NCI-H2029 treated with DMSO at 0.1 percent for 48 hours (cell line): ENCODE data around the gene BMX.
A peak's percentile ranks its signal among the peaks of the same experiment; 100 is the strongest.

Experiments used
- DNase-seq: peaks from one replicate; lab custom pipeline; 2025; lab: John Stamatoyannopoulos, UW

Gene BMX

DNA sequence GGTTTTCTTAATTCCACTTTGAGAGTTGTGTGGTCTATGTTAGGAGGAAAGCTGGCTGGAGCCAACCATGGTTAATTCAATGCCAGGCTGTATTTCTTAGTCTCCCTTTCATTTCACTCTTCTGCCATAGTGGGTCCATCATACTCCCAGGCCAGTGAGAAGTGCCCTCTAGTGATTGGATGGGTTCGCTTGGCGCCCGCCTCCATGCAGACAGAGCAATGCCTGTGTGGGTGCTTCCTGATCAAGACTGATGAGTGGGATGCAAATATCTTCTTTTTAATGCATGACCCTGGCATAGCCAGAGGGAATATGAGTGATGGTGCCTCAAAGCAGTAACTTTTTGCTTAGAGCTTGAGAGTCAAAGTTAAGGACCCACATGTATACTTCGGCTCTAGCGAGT lies 6.4 kb downstream of the BMX start:
- DNase-seq: no peak

DNA sequence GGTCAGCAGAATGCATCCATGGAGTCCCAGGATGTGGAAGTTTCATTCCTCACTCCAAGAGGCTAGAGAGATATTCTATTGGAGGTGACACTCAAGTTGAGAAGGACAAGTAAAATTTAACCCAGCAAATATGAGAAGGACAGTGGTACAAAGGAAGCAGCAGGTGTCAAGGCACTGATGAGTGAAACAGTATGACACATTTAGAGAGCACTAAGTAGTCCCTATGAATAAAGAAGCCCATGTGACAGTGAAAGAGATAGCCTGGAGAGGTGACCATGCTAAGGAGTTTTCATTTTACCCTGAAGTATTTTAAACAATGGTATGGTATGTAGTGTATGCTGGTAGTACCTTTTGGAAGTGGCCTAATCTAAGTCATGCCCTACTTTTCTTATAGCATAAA lies 9.2 kb downstream of the BMX start:
- DNase-seq: no peak

DNA sequence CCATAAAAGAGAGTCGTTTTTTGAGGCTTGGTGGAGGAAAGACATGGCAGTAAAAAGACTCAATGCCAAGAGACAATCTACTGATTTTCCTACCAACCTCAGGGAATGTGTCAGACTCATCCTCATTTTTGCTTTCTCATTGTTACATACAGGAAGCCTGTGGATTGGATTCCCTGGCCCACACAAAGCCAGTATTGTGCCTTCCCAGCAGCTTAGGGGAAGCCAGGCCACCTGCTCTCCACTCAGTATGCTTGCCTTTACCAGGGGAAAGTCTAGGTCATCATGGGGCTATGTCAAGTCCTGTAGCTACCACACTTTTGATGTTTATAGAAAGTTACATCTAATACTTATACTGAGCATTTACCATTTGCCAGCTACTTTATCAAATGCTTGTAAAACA lies 11.0 kb downstream of the BMX start:
- no peak for DNase-seq

DNA sequence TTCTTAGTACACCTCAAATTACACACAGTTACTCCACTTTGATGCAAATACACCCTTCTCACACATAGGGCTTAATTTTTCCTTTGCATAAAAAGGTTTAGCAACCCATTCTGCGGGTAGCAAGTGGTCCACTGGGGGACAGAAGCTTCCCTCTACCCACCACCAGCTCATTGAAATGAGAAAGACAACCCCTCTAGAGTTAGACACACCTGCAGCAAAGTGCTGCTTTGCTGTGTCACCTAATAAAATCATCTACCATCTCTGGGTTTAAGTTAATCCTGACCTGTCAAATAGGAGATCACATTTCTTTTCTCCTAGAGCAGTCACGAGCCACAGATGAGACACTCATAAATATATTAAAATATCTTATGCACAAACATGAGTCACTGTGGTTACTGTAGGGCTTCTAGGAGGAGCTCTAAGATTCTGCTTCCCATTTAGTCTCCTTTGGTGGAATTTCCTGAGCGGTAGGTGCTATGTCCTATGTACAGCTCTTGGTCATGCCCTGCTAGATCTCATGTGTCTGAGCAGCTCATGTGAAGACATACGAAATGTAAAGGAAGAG lies 11.9 kb downstream of the BMX start:
- no peak for DNase-seq

DNA sequence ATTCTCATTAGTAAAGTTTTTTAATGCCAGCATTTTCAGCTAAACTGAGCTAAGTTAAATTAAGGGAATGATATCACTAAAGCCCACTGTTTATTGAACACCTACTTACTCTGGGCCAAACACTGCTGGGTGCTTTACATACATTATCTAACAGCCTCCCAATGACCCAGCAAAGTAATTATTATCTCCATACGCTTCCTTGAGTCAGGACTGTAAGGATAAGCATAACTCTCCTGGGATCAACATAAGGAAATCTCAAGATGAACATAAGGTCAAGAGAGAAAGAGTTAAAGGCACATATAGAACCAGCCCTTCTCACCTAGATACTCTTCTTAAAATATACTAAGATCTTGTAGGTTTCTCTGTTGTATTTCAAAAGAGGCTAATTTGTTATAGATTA lies 13.7 kb downstream of the BMX start:
- no peak for DNase-seq

DNA sequence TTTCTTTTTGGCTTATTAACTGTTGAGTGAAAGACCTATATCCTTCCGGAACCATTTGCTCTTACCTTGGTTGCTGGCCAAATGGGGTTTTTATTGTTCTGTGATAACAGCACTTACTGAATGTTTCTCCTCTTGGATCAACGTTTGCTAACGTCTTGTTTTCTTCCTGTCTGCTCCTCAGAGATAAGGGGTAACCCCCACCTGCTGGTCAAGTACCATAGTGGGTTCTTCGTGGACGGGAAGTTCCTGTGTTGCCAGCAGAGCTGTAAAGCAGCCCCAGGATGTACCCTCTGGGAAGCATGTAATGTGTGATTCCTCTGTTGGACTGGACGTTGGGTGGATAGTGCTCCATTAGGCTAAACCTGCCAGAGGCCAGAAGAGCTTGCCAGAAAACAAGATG lies 15.3 kb downstream of the BMX start:
- no peak for DNase-seq

DNA sequence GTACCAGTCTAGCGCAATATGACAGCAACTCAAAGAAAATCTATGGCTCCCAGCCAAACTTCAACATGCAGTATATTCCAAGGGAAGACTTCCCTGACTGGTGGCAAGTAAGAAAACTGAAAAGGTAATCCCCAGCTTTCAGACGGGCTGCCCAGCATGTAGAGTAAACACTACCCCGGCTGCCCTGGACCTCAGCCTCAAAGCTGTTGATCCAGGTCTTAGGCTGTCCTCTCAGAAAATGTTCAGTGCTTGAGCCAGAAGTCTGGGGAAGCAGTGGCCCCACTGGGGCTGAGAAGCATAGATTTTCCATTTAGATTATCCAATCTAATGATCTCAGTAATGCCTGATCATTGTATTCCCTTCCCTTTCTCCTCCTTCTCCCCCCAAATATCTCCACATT lies 21.9 kb downstream of the BMX start:
- DNase-seq: no peak

DNA sequence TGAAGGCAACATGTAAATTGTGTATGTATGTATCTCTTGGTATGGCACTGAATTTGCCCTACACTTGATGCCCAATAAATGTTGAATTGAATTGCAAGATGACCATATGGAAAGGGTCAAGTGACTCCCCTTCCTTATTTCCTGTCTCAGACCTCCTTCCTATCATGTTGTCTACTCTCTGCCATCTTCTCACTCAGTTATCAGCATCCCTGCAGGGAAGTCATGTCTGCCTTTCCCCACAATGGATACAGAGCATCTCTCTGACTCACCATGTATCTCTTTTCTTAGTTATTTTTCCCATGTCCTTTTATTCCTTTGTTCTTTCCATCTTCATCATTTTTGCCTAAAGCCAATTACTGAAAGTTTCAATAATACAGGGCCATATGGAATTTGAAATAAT lies 22.5 kb downstream of the BMX start:
- no peak for DNase-seq

DNA sequence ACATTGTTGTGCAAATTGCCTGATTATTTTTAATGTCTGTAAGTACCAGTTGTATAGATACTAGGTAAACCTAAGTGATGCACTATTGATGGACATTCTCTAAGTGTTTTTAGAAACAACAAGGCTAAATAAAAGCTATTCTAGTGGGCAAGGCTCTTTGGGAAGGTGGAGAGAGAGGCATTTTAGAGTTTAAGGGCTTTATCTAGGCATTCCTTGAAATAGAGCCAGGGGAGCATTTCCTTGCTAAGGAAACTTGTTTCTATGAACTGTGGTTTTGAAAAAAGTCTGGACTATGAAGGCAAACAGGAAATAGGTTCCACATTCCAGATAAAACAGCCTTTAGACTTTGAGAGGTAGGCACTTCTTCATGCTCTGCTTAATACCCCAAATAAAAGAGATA lies 23.8 kb downstream of the BMX start:
- DNase-seq: no peak

DNA sequence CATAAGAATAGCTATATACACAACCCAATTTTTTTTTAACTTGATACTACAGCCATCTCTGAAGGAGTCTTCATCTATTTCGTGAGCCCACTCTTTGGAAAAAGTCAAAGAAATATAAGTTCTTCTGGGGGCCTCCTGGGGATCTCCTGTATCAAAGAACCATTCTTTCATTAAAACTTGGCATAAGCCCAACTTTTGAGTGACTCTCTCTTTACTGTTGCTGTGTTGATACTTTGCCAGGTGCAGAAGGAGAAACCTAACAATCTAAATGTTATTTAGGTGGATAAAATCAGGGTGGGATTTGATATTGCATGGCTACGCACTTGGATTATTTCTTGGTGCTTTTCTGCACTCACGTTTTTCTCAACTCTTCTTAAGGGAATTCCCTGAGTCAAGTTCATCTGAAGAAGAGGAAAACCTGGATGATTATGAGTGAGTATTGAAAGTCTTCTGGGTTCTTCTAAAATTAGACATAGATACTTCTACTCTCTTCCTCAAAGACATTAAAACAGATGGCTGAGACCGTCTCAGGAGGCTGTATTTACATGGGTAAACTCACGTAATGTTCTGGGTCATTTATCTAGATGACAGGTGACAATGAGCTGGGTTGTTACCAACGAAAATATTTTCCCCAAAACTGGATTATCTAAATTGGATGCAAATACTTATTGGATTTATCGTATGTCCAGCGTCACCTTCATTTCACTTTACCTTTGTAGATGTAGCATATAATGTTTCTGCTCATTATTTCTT lies 25.2 kb downstream of the BMX start:
- peak; percentile 22 for DNase-seq

DNA sequence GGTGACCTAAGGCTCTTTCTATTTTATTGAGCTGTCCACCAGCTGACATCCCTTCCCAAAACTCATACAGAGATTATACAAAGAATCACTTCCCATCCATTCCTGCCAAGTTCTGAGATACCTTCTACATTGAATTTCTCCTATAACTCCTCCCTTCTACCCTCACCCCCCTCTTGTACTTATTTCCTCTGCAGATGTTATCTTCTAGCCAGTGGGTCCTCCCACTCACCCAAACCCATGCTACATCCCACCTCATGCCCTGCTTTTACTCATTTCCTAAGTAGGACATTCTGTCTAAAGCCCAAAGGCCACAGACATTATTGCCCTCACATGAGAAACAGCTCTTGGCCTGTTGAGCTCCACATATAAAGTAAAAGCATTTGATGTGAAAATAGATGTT lies 28.6 kb downstream of the BMX start:
- DNase-seq: no peak

DNA sequence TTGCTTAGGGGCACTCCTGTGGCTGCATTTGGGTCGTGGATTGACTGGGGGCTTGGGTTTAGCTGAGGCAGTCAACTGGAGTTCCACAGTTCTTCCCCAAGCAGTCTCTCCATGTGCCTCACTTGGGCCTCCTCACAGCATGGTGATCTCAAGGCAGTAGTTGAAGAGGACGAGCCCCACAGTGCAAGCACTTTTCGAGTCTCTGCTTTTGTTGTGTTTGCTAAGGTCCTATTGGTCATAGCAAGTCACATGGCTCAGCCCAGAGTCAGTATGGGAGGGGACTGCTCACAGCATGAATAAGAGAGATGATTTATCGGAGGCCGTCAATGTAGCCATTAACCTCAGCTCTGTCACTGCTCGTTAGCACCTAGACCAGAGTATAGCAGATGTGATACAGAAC lies 29.7 kb downstream of the BMX start:
- no peak for DNase-seq

DNA sequence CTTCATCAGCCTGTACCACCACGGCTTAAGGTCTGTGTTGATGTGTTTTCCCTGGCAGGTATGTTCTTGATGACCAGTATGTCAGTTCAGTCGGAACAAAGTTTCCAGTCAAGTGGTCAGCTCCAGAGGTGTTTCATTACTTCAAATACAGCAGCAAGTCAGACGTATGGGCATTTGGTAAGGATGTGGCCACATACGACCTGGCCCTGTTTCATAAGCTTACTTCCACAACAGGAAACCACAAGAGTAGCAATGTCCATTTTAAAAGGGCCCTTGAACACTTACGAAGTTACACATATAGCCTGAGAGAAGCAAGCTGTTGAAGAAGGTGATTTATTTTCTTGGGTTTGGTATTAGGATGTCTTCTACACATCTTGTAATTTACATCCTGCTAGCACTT lies 46.1 kb downstream of the BMX start:
- no peak for DNase-seq

DNA sequence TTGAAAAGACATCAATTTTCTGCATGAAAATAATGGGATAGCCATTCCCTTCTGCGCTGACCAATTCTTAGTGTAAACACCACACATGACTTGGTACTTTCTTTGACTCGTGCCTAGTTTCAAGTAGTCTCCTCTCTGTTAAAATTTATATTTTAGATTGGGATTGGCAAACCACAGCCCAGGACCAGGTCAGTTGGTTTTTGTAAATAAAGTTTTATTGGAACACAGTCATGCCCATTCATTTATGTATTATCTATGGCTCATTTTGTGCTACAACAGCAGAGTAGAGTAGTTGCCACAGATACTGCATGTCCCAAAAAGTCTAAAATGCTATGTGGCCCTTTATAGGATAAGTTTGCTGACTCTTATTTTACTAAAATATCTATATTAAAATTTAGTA lies 46.7 kb downstream of the BMX start:
- DNase-seq: no peak

DNA sequence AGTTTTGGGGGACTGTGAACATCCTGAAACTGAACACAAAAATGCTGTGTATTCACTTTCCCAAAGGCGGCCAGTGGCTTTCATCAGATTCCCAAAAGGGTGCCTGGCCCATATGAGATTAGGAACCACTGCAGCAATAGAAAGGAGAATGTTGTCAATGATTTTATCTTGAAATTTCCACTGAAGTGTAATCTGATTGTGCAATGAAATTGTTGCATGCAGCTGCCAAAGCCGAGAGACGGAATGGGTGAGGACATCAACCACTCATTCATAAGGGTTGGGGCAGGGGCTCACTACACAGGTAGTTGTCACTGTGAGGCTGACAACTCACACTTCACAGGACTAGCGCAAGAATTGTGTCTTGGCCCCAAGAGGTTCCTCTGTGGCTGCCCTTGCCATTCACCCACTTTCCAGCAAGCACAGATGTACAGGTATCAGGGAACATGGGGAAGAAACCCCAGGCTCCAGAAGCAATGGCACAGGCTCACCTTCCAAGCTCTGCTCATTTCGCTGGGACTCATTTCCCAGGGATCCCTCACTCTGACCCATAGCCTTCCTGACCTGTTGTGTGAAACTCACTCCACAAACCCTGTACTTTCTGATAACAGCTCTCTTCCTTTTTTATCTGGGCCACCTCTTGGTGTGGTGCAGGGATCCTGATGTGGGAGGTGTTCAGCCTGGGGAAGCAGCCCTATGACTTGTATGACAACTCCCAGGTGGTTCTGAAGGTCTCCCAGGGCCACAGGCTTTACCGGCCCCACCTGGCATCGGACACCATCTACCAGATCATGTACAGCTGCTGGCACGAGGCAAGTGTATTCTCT lies 48.8 kb downstream of the BMX start:
- no peak for DNase-seq

DNA sequence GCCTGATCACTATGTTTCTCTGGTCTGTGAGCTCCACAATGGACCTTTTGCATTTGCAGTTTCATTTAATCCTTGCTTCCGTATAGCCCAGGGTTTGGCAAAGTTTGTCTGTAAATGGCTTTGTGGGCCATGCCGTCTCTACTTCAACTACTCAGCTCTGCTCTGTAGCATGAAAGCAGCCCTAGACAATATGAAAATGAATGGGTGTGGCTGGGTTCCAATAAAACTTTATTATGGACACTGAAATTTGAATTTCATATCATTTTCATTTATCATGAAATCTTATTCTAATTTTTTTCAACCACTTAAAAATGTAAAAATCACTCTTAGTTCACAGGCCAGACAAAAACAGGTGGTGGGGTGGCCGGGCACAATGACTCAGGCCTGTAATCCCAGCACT lies 58.6 kb downstream of the BMX start:
- DNase-seq: no peak

DNA sequence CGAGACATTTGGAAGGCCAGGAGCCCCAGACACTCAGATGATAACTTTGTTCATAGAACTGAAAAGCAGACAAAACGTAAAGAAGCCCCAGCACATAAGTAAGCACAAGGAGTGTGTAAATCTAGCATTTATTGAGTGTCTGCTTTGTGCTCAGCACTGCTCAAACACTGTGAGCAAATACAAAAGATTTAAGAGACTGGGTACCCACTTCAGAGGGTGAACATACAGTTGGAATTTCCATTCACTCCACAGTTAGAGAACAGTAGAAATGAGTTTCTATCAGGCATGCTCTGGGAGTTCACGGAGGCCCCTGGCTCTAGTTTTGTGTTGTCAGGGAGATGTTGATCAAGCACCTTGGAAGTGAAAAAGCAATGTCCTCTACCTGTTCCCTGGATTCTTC lies 60.3 kb downstream of the BMX start:
- DNase-seq: no peak

DNA sequence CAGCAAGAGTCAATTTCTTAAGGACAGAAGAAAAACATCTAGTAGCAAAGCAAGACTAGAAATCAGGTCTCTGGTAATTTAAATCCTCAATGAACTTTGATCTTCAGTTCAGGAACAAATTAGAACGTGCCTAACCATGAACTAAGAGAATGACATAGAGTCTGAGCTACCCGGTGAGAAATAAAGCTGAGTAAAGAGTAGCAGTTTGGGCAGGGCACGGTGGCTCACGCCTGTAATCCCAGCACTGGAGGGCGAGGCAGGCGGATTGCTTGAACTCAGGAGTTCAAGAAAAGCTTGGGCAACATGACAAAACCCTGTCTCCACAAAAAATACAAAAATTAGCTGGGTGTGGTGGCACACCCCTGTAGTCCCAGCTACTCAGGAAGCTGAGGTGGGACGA lies 62.4 kb downstream of the BMX start:
- no peak for DNase-seq

DNA sequence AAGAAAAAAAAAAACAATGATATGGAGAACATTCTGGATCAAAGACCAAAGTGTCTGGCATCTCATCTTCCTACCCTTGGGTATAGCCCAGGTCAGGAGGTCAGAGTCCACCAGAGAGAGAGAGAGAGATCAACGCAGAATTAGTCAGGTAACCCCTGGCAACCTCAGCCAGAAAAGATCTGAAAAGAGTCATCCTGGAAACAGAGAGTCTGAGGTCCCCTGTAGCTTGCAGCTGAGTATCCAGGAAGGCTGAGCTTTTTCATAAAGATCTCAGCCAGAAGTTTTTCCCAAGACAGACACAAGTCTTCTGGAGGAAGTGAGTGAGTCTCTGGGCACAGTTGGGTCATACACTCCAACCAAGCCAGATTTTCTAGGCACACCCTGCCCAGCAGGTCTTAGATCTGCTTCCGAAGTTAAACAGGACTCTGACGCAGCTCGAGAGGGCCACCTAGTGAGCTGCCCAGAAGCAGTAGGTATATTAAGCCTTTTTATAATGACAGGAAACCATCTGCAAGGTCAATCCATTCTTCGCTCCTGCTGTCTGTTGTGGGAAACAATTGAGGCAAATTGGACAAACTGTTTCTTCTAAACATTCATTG lies 64.5 kb downstream of the BMX start:
- DNase-seq: no peak

DNA sequence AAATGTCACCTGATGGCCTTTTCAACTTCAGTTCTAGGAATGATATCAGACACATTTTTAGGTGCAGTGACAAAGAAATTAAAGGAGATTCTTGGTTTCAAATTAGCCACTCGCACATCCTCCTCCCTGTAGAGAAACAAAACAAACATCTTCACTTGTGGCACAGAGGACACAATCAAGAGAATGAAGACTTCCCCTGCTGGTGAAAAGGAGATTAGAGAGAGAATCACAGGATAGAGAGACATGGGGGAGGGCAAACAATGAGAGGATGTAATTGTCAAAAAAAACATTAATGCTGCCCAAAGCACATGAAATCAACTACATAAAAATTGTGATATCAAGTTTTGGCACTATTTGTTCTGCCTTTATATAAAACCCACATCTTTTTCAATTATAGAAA lies 65.6 kb downstream of the BMX start:
- no peak for DNase-seq

DNA sequence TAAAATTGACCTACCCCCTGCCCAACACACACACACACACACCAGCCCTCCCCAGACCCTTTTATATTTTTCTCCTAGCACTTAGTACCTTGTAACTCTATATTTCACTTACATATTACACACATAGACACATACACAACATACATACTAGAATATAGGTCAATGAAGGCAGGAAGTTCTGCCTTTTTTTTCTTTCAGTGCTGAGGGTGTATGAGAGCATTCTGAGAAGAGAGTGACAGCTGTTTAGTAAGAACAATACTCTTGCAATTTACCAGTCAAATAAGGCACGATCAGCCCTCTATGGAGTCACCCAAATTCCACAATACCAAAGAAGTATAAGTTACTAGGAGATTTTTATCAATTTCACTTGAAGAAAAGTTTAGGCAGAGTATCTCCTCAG lies 66.7 kb downstream of the BMX start:
- DNase-seq: no peak

DNA sequence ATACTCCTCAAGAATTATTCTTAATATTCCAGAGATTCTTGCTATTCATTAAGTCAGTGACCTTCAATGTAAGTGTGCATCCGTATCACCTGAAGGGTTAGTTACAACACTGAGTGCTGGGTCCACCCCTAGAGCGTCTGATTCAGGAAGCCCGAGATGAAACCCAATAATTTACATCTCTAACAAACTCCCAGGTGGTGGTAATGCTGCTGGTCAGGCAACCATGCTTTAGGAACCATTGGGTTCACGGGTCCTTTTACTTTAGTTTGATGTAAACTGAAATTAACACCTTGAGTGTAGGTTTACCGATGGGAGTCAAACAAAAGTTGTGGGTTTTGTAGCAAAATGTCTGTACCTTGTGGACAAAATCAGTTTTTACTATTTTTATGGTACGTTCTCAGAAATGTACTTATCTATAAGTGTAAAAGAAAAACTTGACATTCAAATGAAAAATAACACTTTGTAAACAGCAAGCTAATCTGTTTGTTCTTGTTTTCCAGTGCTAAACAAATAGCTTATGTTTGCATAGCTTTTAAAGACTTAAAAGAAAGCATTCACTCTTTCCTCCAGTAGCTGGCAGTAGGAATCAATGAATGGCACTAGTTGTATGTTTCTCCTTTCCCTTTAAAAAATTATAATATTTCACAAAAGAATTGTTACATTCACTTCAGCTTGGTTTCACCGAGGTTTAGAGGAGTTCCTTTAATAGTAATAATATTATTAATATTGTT lies 67.4 kb downstream of the BMX start:
- no peak for DNase-seq
